Mucosa of descending colon (tissue), 3 donors: ENCODE measurements around the gene COG4. TPM values are rescaled to one million over a fixed set of nuclear protein-coding genes. Genes with fewer than 3 reads are reported as not detected.
A peak's percentile ranks its signal among the peaks of the same experiment; 100 is the strongest.
"Not testable (repeated sequence)": the region's sequence is repeated elsewhere in the genome, so short reads cannot be mapped to it uniquely, and the experiment has no call there.

ENCODE experiments used
- ATAC-seq: fragments of 200-7000 bp; cut with Tn5 transposase; one replicate; pipeline ENCODE4 v1.9.1; 2020; ENCODE audit warnings: mild to moderate bottlenecking, moderate library complexity
- DNase-seq, 3 donors: peaks; one replicate each; pipeline ENCODE4 v3.0.0-alpha.2; 2020
- H3K36me3 ChIP-seq: fragments of 200-600 bp; one replicate; pipeline ENCODE4 v1.8.0; 2021; ENCODE audit warnings: low read depth, mild to moderate bottlenecking
- H3K4me1 ChIP-seq: fragments of 200-600 bp; one replicate; pipeline ENCODE4 v1.8.0; 2021; ENCODE audit warnings: low read depth, mild to moderate bottlenecking
- H3K4me3 ChIP-seq: fragments of 200-600 bp; one replicate; pipeline ENCODE4 v1.8.0; 2021; ENCODE audit warnings: mild to moderate bottlenecking
- H3K9me3 ChIP-seq: fragments of 200-600 bp; one replicate; pipeline ENCODE4 v1.8.0; 2021; ENCODE audit warnings: mild to moderate bottlenecking
- CTCF ChIP-seq: fragments of 200-600 bp; IDR thresholded peaks from one replicate; pipeline ENCODE4 v1.8.0; 2022; ENCODE audit warnings: antibody characterized with exemption, mild to moderate bottlenecking
- intact Hi-C, 2 donors: fragments of 100-400 bp; cut with DNase I in 1 of 2; cut with micrococcal nuclease in 1 of 2; formaldehyde crosslinking; loops; one replicate each; pipeline versions ENCODE4 v1.11.0 to v1.11.1; 2022; cut with DNase I, micrococcal nuclease
- total RNA-seq, 3 donors: library from RNA; stranded (reverse); fragmentation: NEBNext Ultra II Directional in 2 of 3; extraction: Animal tissue kit (Norgen Biotek cat#: 25700) in 2 of 3; gene quantifications; one replicate each; pipeline versions ENCODE4 v1.2.1 to v1.2.4, GENCODE V29; 2021 to 2023
- donor health status: DM: no; HTN: no; CAD: no; lungs with moderate emphysema.
- donor health status: DM: no; HTN: no; CAD: no.
- donor health status: DM: no; HTN: yes; CAD: no.

Gene COG4
- total RNA-seq, 3 donors from 2014 or later = 58.3 to 66.2 (median 60.5) TPM

DNA sequence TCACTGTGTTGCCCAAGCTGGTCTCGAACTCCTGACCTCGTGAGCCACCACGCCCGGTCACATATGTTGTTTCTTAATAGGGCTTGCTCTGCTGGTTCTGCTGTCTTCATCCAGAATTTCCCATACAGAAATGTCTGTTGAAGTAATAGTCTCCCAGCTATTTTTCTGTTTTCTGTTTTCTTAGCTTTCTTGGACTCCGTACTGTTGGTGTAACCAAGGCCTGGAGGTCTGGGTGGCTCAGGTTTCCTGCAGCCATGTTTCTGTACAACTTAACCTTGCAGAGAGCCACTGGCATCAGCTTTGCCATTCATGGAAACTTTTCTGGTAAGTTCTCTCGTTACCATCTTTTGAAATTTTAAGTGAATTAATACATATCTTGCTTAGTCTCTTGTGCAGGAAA, 3.0 kb upstream of the COG4 start:
- intact Hi-C loops = no loop called here
- no peak for TF ChIP-seq CTCF

DNA sequence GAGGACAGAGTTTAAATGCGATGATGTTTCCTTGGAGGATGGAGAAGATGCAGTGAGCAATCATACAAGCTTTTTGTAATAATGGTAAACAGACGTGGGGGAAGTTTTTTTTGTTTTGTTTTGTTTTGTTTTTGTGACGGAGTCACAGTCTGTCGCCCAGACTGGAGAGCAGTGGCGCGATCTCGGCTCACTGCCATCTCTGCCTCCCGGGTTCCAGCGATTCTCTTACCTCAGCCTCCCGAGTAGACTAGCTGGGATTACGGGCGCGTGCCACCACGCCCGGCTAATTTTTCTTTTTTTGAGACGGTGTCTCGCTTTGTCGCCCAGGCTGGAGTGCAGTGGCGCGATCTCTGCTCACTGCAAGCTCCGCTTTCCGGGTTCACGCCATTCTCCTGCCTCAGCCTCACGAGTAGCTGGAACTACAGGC, 1.1 kb upstream of the COG4 start:
- peak; percentile 26 to 51 (median 50) for DNase-seq
- H3K9me3 ChIP-seq, H3K36me3 ChIP-seq, intact Hi-C loops: not testable (repeated sequence)
- ATAC-seq = peak; percentile 27
- peak overlapping the region; percentile 79 for H3K4me3 ChIP-seq
- H3K4me1 ChIP-seq = peaks cover 23% of the 10 kb centered on the region

More for the DNA sequence above, 3.0 kb upstream of the COG4 start:
- DNase-seq (no peak), ATAC-seq (no peak)
- Histone ChIP-seq H3K4me1 (peaks cover 23% of the 10 kb centered on the region), H3K36me3 (peaks cover 9% of the 10 kb centered on the region), H3K9me3 (no peaks in the 10 kb centered on the region), H3K4me3 (no peak overlapping the region)

DNA sequence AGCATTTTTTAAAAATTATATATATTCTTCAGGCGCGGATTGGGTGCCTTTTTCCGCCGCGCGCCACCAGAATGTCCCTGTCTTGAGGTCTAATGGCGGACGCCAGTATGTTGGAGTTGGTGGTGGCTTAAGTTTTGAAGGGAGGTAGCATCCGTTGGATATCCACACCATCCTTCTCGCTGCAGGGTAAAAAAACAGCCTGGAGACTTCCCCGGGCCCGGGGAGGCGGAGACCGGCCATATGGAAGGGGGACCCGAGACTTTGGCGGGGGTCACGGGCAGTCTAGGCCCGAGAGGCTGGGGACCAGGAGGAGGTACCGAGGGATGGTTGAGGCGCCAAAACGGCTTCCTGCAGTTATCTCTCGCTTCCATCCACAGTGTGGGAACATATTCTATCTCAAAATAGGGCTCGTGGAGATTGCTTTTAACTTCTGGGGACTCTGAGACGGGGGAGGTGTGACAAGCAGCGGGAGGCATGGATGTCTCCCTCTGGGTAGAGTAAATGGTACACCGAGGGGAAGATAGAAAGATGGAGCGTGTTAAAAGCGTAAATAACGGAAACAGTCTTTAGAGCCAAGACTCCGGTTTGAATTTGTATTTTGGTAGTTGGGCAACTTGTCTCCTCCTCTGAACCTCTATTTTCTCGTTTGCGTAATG, 517 bp upstream of the COG4 start, which contains the start of gene SF3B3:
TSS of gene SF3B3 (plus strand) at position 74 of the 656 bp plus-strand sequence. CDS start 2,841 bp downstream, outside the sequence.
- no peaks in the 10 kb centered on the region for H3K36me3 ChIP-seq
- H3K4me3 ChIP-seq = peak within 1 kb of the TSS; percentile 79
- peak; percentile 83 for ATAC-seq
- no peak for TF ChIP-seq CTCF
- intact Hi-C loops = no loop called here
- H3K9me3 ChIP-seq = no peaks in the 10 kb centered on the region
- peak; percentile 70 to 82 (median 76) for DNase-seq
- peaks cover 23% of the 10 kb centered on the region for H3K4me1 ChIP-seq

DNA sequence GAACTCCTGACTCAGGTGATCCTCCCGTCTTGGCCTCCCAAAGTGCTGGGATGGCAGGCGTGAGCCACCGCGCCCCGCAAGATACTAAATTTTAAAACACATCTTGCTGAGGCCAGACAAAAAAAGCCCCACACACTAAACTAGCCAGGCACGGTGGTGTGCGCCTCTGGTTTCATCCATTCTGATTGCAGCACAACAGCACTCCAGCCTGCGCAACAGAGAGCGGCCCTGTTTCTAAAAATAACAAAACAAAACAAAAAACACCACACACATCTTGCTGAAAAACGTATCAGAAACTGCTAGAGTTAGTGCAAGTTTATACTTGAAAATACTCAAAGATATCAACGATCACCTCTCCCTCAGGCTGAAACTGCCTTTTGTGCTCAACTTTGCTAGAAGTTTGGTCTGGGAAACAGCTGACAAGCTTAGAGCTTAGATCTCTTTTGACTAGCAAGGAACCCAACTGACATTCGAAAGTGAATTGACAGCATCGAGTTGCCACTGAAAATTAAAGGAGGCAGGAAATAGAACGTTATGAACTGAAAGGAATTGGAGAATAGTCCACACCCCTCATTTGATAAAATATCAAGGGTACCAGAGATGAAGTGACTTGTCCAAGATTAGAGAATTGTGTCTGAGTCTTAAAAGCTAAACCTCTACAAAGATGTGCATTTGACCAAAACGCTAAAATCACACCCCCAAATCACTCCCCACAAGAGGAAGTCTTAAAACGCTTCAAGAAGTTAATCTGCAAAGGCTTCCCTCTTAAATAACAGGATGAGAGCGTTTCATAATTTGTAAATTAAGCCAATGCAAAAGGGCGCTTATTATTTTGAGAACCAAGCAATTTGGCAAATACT, 908 bp downstream of the COG4 start:
- intact Hi-C loops = no loop called here

DNA sequence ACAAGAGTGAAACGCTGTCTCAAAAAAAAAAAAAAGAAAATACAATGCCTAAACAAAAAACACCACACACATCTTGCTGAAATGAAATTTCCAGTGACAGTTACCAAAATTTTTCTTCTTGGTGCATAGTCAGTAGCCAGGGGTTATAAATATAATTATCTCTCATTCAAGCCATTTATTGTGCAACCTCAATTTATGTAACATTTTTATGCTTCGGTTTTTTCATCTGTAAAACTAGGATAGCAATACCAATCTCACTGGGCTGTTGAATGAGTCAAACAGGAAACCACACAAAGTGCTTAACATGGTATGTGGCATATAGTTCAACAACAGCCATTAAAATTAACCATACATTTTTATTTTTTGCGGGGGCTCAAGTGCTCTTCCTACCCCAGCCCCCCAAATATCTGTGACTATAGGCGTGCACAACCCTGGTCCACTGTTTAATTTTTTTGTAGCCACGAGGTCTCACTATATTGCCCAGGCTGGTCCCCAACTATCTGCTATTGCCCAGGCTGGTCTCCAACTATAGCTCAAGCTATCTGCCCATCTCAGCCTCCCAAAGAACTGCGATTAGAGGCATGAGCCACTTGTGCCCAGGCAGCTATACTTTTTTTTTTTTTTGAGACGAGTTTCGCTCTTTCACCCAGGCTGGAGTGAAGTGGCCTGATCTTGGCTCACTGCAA, 2.6 kb downstream of the COG4 start:
- Histone ChIP-seq H3K4me3 (no peak overlapping the region), H3K36me3 (peaks cover 9% of the 10 kb centered on the region), H3K4me1 (peaks cover 16% of the 10 kb centered on the region), H3K9me3 (no peaks in the 10 kb centered on the region)
- no peak for TF ChIP-seq CTCF
- intact Hi-C loops = no loop called here
- ATAC-seq = no peak
- no peak for DNase-seq

More for the DNA sequence above, 908 bp downstream of the COG4 start:
- H3K9me3 ChIP-seq = no peaks in the 10 kb centered on the region
- H3K36me3 ChIP-seq = no peaks in the 10 kb centered on the region
- no peak for TF ChIP-seq CTCF
- peaks cover 23% of the 10 kb centered on the region for H3K4me1 ChIP-seq
- ATAC-seq (no peak), DNase-seq (no peak)
- peak overlapping the region; percentile 79 for H3K4me3 ChIP-seq
